OCI-LY7 (cell line): Measurements from ENCODE around the gene ARHGEF26. TPM values are rescaled to one million over a fixed set of nuclear protein-coding genes. Genes with fewer than 3 reads are reported as not detected.

Experiments
- BruUV-seq: library from RNA; stranded (reverse); fragments of 400-500 nt; replicated peaks from 2 replicates; lab custom pipeline; 2021; lab: Mats Ljungman, UMichigan
- CTCF ChIA-PET: fragments of 300-600 bp; sonication (Branson Sonifier 250); formaldehyde crosslinking; loops from one replicate; lab custom pipeline; 2022; ENCODE audit warnings: antibody characterized with exemption; ENCODE audit not compliant: unreplicated experiment; lab: Charles Lee
- POLR2A ChIA-PET: fragments of 300-600 bp; sonication (Branson Sonifier 250); formaldehyde crosslinking; loops from one replicate; lab custom pipeline; 2022; ENCODE audit warnings: antibody characterized with exemption; lab: Charles Lee
- DNase-seq: peaks from one replicate; pipeline ENCODE4 v3.0.0-alpha.2; 2015; ENCODE audit warnings: low spot score
- H2AFZ ChIP-seq: fragments of 200-600 bp; sonication (generic), shearing (Covaris generic); 2 replicates; pipeline ENCODE4 v1.6.1; 2014; ENCODE audit warnings: mild to moderate bottlenecking, antibody characterized with exemption, low read length, moderate library complexity
- H3K27ac ChIP-seq: fragments of 200-600 bp; sonication (generic); 2 replicates; pipeline ENCODE4 v1.5.1; 2014; ENCODE audit warnings: mixed run types, low read depth, mild to moderate bottlenecking, moderate library complexity, low read length, inconsistent platforms; ENCODE audit not compliant: poor library complexity, severe bottlenecking
- H3K36me3 ChIP-seq: fragments of 200-600 bp; sonication (generic); 2 replicates; pipeline ENCODE4 v1.6.1; 2014; ENCODE audit warnings: mild to moderate bottlenecking, antibody characterized with exemption, low read length, moderate library complexity, mixed read lengths; ENCODE audit not compliant: insufficient read depth
- H3K4me1 ChIP-seq: fragments of 200-600 bp; sonication (generic); 2 replicates; pipeline ENCODE4 v1.5.1; 2014; ENCODE audit warnings: mild to moderate bottlenecking, low read length; ENCODE audit not compliant: insufficient read depth, poor library complexity, severe bottlenecking
- H3K4me2 ChIP-seq: fragments of 200-600 bp; sonication (generic); 2 replicates; pipeline ENCODE4 v1.6.1; 2014; ENCODE audit warnings: mild to moderate bottlenecking, low read length
- H3K4me3 ChIP-seq: fragments of 200-600 bp; sonication (generic); 2 replicates; pipeline ENCODE4 v1.5.1; 2014; ENCODE audit warnings: mild to moderate bottlenecking, low read depth, low read length; ENCODE audit not compliant: poor library complexity, severe bottlenecking
- H3K79me2 ChIP-seq: fragments of 200-600 bp; sonication (generic); 2 replicates; pipeline ENCODE4 v1.6.1; 2016; ENCODE audit warnings: low read depth, mild to moderate bottlenecking, low read length, moderate library complexity, mixed read lengths; ENCODE audit not compliant: insufficient read depth
- H3K9me2 ChIP-seq: fragments of 200-600 bp; sonication (generic); 2 replicates; pipeline ENCODE4 v1.6.1; 2016; ENCODE audit warnings: mild to moderate bottlenecking, low read length, mixed read lengths; ENCODE audit not compliant: insufficient read depth
- H3K9me3 ChIP-seq: fragments of 200-600 bp; sonication (generic); 2 replicates; pipeline ENCODE4 v1.6.1; 2014; ENCODE audit warnings: mild to moderate bottlenecking, mixed run types, low read length, mixed read lengths
- H4K20me1 ChIP-seq: fragments of 200-600 bp; sonication (generic); 2 replicates; pipeline ENCODE4 v1.6.1; 2014; ENCODE audit warnings: mild to moderate bottlenecking, antibody characterized with exemption, low read length, moderate library complexity, mixed read lengths; ENCODE audit not compliant: insufficient read depth
- EZH2phosphoT487 ChIP-seq: fragments of 200-600 bp; sonication (generic); IDR thresholded peaks from 2 replicates; pipeline ENCODE4 v1.6.1; 2018; ENCODE audit warnings: low read depth, borderline replicate concordance, mild to moderate bottlenecking, mixed run types, antibody characterized with exemption, low read length, moderate library complexity, mixed read lengths
- intact Hi-C: fragments of 100-400 bp; cut with micrococcal nuclease; formaldehyde crosslinking; loops from one replicate; pipeline ENCODE4 v1.10.0; 2022; ENCODE audit not compliant: unreplicated experiment
- total RNA-seq, 2 experiments: library from RNA; depleted of rRNA in 1 of 2; stranded (reverse); fragments of >200 nt in 1 of 2; shearing (Covaris generic) in 1 of 2; gene quantifications; 2 replicates each; pipeline ENCODE4 v1.2.3, GENCODE V29; 2014 to 2022
- TF ChIP-seq, protein P1 (sequence below): fragments of 200-600 bp; sonication (generic); conservative IDR thresholded peaks from 2 replicates; pipeline ENCODE4 v1.5.1; 2014; ENCODE audit warnings: mild to moderate bottlenecking, antibody characterized with exemption, low read length, moderate library complexity, mixed read lengths

Gene ARHGEF26
- total RNA-seq, 2 experiments from 2014 or later = 0.11 to 0.35 TPM

DNA sequence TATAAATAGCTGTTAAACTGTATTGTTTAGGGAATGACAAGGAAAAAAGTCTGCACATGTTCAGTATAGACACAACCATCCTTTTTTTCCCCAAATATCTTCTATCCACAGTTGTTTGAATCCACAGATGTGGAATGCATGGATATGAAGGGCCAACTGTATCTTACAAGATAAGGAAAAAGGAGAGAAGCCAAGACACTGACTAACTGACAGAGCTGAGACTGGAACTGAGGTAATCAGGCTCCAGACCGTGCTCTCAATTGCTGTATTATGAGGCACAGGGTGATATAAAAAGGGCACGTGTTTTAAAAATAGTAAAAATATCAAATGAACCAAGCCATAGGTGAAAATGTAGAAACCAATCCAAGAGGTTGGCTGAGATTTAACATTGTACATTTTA, 154.1 kb downstream of the ARHGEF26 start:
- Histone ChIP-seq H2AFZ (no peak overlapping the region), H3K4me2 (no peak overlapping the region), H3K4me3 (no peak overlapping the region), H3K4me1 (no peaks in the 10 kb centered on the region), H3K27ac (no peak overlapping the region), H3K79me2 (no peaks in the 10 kb centered on the region), H3K9me2 (no peaks in the 10 kb centered on the region), H3K36me3 (peaks cover 98% of the 10 kb centered on the region), H3K9me3 (no peaks in the 10 kb centered on the region), H4K20me1 (no peaks in the 10 kb centered on the region)
- no peak for DNase-seq
- intact Hi-C loops = no loop called here
- no peak for TF ChIP-seq EZH2phosphoT487
- TF ChIP-seq, protein P1, sequence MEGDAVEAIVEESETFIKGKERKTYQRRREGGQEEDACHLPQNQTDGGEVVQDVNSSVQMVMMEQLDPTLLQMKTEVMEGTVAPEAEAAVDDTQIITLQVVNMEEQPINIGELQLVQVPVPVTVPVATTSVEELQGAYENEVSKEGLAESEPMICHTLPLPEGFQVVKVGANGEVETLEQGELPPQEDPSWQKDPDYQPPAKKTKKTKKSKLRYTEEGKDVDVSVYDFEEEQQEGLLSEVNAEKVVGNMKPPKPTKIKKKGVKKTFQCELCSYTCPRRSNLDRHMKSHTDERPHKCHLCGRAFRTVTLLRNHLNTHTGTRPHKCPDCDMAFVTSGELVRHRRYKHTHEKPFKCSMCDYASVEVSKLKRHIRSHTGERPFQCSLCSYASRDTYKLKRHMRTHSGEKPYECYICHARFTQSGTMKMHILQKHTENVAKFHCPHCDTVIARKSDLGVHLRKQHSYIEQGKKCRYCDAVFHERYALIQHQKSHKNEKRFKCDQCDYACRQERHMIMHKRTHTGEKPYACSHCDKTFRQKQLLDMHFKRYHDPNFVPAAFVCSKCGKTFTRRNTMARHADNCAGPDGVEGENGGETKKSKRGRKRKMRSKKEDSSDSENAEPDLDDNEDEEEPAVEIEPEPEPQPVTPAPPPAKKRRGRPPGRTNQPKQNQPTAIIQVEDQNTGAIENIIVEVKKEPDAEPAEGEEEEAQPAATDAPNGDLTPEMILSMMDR = no peak
- ChIA-PET POLR2A (no interaction called here), CTCF (no interaction called here)
- no TSS peak for BruUV-seq

- Histone ChIP-seq H3K4me3 (no peak overlapping the region), H3K4me2 (no peak overlapping the region), H2AFZ (no peak overlapping the region), H3K27ac (no peak overlapping the region), H3K79me2 (no peaks in the 10 kb centered on the region), H3K4me1 (no peaks in the 10 kb centered on the region), H4K20me1 (no peaks in the 10 kb centered on the region), H3K9me3 (no peaks in the 10 kb centered on the region), H3K9me2 (no peaks in the 10 kb centered on the region), H3K36me3 (peaks cover 98% of the 10 kb centered on the region)
- DNase-seq = no peak
- ChIA-PET POLR2A (no interaction called here), CTCF (no interaction called here)
- no TSS peak for BruUV-seq
- no peak for TF ChIP-seq EZH2phosphoT487
- TF ChIP-seq, protein P1 = no peak
- intact Hi-C loops = no loop called here
Measured at GRCh38 chr3:154275965-154276364, 154.8 kb downstream of the ARHGEF26 start.

GRCh38 chr3:154280161-154280560, 159.0 kb downstream of the ARHGEF26 start:
- peaks cover 99% of the 10 kb centered on the region for H3K36me3 ChIP-seq
- H3K4me2 ChIP-seq = no peak overlapping the region
- H3K79me2 ChIP-seq = no peaks in the 10 kb centered on the region
- no peak overlapping the region for H3K4me3 ChIP-seq
- ChIA-PET POLR2A (interaction anchor here (1.2 to 1.7 kb wide), 5 partner anchors 9 to 34 kb away, joined by 3 to 7 read pairs (median 3); no protein-coding TSS in a partner anchor), CTCF (no interaction called here)
- H3K9me3 ChIP-seq = no peaks in the 10 kb centered on the region
- BruUV-seq = no TSS peak
- no peaks in the 10 kb centered on the region for H4K20me1 ChIP-seq
- H3K4me1 ChIP-seq = no peaks in the 10 kb centered on the region
- no peak for TF ChIP-seq EZH2phosphoT487
- TF ChIP-seq, protein P1 = no peak
- intact Hi-C loops = loop anchor here (10.0 kb wide), 1 partner anchor 1635 kb away; no protein-coding TSS in a partner anchor
- no peak overlapping the region for H2AFZ ChIP-seq
- no peaks in the 10 kb centered on the region for H3K9me2 ChIP-seq
- no peak for DNase-seq
- H3K27ac ChIP-seq = no peak overlapping the region
